ENCODE data around the gene KCP. TPM values are rescaled to one million over a fixed set of nuclear protein-coding genes. Genes with fewer than 3 reads are reported as not detected.

KCP gene
- total and polyA plus RNA-seq, 2 of the 13 experiments (the other 11 are each of a cell fraction or from before 2014, with no cell fraction given) = 0.37 to 1.0 TPM

GRCh38 chr7:128931190-128931798 is 20.8 kb upstream of the KCP start (continued):
- no peak for TF ChIP-seq ZNF318 (CRISPR knock-in tag; IDR thresholded peaks at IDR 0.05)
- TF ChIP-seq RCOR2 (CRISPR knock-in tag; IDR thresholded peaks at IDR 0.05) = no peak
- no peak for TF ChIP-seq SMARCC2 (IDR thresholded peaks at IDR 0.05)
- no peak for TF ChIP-seq HNF4A (CRISPR knock-in tag; IDR thresholded peaks at IDR 0.05)
- no peak for TF ChIP-seq POGK (CRISPR knock-in tag; conservative IDR thresholded peaks at IDR 0.05)
